GM12892 (cell line): Measurements from ENCODE around the gene TMF1.

Source experiments
- POLR2A ChIP-seq: IDR thresholded peaks from 2 replicates; pipeline ENCODE4 v1.6.1; 2011; ENCODE audit warnings: low read depth, low read length, control low read depth
- POLR2AphosphoS5 ChIP-seq: IDR thresholded peaks from 2 replicates; pipeline ENCODE4 v1.6.1; 2011; ENCODE audit warnings: low read depth, low read length, control low read depth
- TAF1 ChIP-seq: IDR thresholded peaks from 2 replicates; pipeline ENCODE4 v1.6.1; 2011; ENCODE audit warnings: low read depth, mild to moderate bottlenecking, control low read depth, low read length, borderline replicate concordance

DNA sequence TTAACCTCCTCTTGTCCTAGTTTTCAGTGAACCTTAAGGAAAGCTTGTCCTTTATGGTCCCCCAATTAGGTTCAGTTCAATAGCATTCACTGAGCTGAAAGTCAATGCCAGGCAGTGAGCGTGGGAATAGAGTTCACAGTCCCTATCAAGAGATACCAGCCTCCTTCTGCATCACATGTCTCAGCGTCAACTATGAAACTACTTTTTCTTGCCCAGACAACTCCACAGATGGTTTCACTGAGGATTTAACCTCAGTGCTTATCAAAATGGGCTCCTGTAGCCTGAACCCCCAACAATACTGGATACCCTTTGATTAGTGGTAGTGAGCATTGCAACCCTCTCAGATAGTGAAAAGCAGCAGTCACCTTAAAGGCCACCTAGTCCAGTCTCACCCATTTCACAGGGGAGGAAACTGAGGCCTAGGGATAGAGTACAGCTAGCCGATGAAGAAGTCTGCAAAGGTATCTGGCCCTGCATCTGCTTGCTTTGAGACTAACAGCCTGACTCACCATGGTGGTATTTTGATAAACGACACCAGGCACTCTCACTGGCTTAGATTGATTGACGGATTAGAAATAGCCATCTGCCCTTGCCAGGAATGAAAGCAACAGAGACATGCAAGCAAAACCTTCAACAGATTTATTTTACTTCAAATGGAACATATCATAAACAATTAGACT, 29.6 kb upstream of the TMF1 start:
- no peak for TF ChIP-seq POLR2A
- no peak for TF ChIP-seq POLR2AphosphoS5
- TF ChIP-seq TAF1, result no peak
